Naive B cell (primary cell): Measurements from ENCODE around the gene COG8. TPM values are rescaled to one million over a fixed set of nuclear protein-coding genes. Genes with fewer than 3 reads are reported as not detected.

Experiments
- ATAC-seq, 2 donors: fragments of 150-1000 bp; cut with Tn5 transposase; 2 replicates each; pipeline ENCODE4 v1.10.0; 2021; ENCODE audit warnings: low read depth in 2 of 2, mild to moderate bottlenecking in 2 of 2, moderate library complexity in 2 of 2
- DNase-seq: peaks from one replicate; pipeline ENCODE4 v3.0.0; 2022
- H3K27ac Mint-ChIP-seq, 6 donors: one replicate each; pipeline ENCODE4 v1.8.0; 2020 to 2022; ENCODE audit warnings: mild to moderate bottlenecking in 6 of 6, mixed read lengths in 6 of 6, moderate library complexity in 5 of 6, inconsistent platforms in 2 of 6
- H3K27me3 Mint-ChIP-seq, 3 donors: one replicate each; pipeline ENCODE4 v1.8.0; 2021 to 2022; ENCODE audit warnings: mixed read lengths in 3 of 3, mild to moderate bottlenecking in 1 of 3
- H3K36me3 Mint-ChIP-seq, 2 donors: one replicate each; pipeline ENCODE4 v1.8.0; 2020 to 2022; ENCODE audit warnings: mixed read lengths in 2 of 2, inconsistent platforms in 1 of 2, mild to moderate bottlenecking in 1 of 2
- H3K4me1 Mint-ChIP-seq, 3 donors: one replicate each; pipeline ENCODE4 v1.8.0; 2020 to 2022; ENCODE audit warnings: mixed read lengths in 3 of 3, inconsistent platforms in 1 of 3, mild to moderate bottlenecking in 1 of 3, moderate library complexity in 1 of 3
- H3K4me3 Mint-ChIP-seq, 8 donors: one replicate each; pipeline ENCODE4 v1.8.0; 2020 to 2022; ENCODE audit warnings: mild to moderate bottlenecking in 8 of 8, mixed read lengths in 8 of 8, moderate library complexity in 8 of 8, inconsistent platforms in 2 of 8
- H3K9me3 Mint-ChIP-seq, 7 donors: one replicate each; pipeline ENCODE4 v1.8.0; 2020 to 2022; ENCODE audit warnings: mixed read lengths in 7 of 7, mild to moderate bottlenecking in 5 of 7, inconsistent platforms in 2 of 7, moderate library complexity in 1 of 7
- polyA plus RNA-seq, 6 donors: library from polyadenylated mRNA; unstranded; fragments of 300-500 nt; fragmentation: Illumina TruSeq; gene quantifications; one replicate each; pipeline ENCODE4 v1.2.3, GENCODE V29; 2021; ENCODE audit warnings: low read depth in 6 of 6

COG8 gene
- polyA plus RNA-seq, 6 donors from 2014 or later = 25.4 to 57.1 (median 34.3) TPM

DNA sequence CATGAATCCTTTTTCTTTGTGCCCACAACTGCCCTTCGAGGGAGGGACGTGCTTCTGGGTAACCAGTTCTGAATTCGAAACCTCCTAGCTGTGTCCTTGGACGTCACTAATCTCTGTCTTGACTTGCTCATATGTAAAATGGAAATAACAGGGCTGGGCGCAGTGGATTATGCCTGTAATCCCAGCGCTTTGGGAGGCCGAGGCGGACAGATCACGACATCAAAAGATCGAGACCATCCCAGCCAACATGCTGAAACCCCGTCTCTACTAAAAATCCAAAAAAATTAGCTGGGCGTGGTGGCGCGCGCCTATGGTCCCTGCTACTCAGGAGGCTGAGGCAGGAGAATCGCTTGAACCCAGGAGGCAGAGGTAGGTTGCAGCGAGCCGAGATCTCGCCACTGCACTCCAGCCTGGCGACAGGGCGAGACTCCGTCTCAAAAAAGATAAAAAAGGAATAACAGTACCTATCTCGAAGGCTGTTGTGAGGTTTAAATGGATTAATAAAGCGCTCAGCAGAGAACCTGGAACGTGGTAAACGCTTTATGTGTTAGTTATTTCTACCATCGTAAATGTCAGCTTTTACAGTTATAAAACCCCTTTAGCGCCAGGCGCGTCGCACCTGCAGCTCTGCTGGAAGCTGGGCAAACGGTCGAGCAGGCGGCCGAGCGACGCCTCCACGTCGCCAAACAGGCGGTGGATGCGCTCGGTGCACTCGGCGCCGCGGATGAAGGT is 641 bp downstream of the COG8 start:
- H3K4me3 Mint-ChIP-seq = peak overlapping the region; percentile 93 to 100 (median 100)
- H3K36me3 Mint-ChIP-seq = peaks cover 8 to 10% of the 10 kb centered on the region in 2 donors
- no peaks in the 10 kb centered on the region for H3K9me3 Mint-ChIP-seq
- no peak for DNase-seq
- H3K27me3 Mint-ChIP-seq = no peaks in the 10 kb centered on the region
- ATAC-seq = no peak
- peaks cover 22 to 46% (median 44%) of the 10 kb centered on the region in 3 donors for H3K4me1 Mint-ChIP-seq
- peak overlapping the region; percentile 58 to 98 (median 94) for H3K27ac Mint-ChIP-seq

DNA sequence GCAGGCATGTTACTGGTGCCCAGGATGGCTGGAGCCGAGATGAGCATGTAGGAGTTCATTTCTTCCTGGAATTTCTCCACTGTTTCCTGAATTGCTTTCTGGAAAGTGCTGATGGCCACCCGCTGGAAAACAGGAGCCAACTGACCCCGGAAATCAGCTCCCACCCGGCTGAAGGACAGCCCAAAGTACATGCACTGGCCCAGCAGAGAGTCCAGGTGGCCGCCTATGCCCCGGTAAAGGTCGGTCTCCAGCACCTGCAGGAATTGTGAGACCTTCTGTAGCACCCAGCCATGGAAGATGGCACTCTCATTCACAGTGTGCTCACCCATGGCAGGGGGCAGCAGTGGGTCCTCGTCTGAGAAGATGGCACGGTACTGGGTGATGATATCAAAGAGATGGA is 4.7 kb downstream of the COG8 start:
- H3K27ac Mint-ChIP-seq = peak overlapping the region in 1 of 6 donors; percentile 59
- DNase-seq = no peak
- ATAC-seq = no peak
- no peaks in the 10 kb centered on the region for H3K9me3 Mint-ChIP-seq
- H3K4me1 Mint-ChIP-seq = peaks cover 22 to 41% (median 31%) of the 10 kb centered on the region in 3 donors
- H3K27me3 Mint-ChIP-seq = no peaks in the 10 kb centered on the region
- peak overlapping the region in 2 of 8 donors; percentile 68 to 69 for H3K4me3 Mint-ChIP-seq
- peaks cover 5 to 8% of the 10 kb centered on the region in 2 donors for H3K36me3 Mint-ChIP-seq

DNA sequence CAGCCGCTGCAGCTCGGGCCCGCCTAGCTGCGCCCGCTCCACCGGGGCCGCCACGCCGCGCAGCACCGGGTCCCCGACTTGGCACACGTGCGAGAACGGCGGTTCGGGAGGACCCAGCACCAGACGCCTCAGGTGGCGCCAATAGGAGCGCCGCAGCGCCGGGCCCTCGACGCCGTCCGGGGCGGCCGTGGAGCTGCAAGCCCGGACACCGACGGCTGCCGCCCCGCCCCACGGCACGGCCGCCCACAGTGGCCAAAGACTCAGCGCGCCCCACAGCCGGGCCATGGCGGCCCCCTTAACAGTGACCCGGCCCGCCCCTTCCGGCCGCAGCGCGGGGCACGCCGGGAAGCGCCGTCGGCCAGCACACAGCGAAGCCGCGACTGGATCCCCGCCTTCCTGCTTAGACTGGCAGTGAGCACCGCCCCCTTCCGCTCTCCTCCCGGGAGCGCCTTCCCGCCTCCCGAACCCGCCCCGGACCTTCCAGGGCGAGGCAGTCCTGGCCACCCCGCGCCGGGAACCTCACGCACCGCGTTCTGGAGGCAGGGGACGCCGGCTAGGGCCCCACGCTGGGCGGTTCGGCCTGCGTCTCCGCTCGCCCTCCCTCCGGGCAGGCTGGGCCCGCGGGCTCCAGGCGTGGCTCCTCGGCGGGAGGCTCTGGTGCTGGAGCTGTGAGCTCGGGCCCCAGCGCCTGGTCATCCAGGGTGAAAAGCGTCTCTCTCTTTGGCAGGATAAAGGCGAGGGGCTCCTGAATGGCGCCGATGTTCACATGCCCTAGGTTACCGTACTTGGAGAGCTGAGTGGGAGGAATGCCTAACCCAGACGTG is 8.9 kb downstream of the COG8 start, which contains the start of gene PDF:
Gene PDF, minus strand, starts transcription at position 303 of the 824 bp plus-strand sequence. Its CDS starts 18 bp downstream, at position 285.
- ATAC-seq (peak; percentile 95 to 97), DNase-seq (peak; percentile 79)
- Mint-ChIP-seq H3K27ac (peak within 1 kb of the TSS in 5 of 6 donors; percentile 26 to 82 (median 39)), H3K9me3 (no peaks in the 10 kb centered on the region), H3K27me3 (no peaks in the 10 kb centered on the region), H3K4me1 (peaks cover 19 to 39% (median 21%) of the 10 kb centered on the region in 3 donors), H3K36me3 (peaks cover 0 to under 1% of the 10 kb centered on the region in 2 donors), H3K4me3 (peak within 1 kb of the TSS; percentile 74 to 92 (median 81))

DNA sequence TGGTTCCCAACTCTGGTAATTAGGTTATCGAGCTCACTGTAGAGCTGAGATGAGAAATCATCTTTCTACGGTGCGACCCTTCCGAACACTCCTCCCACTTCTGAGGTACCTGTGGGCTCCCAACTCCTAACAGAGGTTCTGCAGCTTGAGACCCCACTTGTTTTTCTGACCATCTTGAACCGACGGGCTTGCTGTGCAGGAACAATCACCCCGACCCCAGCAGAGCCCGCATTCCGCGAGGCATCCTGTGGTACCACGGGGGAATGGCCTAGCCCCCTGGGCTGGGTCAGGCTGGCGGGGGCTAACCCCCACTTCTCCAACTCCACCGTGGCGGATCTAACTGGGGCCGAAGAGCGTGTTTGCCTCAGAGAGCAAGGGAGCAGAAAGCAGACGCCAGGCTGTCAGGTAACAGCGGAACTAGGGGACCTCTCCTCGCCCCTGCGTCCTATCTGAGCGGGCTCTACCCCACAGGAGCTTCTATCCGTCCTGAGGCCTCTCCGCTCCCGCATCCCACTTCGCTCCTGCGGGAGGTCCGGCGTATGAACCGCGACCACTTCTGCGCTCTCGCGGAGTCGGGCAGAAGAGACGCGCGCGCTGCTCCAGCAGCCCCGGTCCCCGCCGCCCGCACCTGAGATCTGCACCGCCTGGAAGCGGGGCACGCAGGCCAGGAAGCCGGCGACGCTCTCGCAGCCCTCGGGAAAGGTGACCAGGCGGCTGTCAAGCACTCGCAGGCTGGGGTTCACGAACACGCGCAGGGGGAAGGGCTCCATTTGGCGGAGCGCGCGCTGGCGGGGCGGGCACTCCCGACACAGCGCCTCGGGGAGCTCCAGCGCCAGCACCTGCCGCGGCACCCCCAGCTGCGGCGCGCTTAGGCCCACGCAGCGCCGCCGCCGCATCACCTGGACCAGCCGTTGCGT is 9.7 kb downstream of the COG8 start:
- ATAC-seq (peak; percentile 51 to 56), DNase-seq (no peak)
- Mint-ChIP-seq H3K9me3 (no peaks in the 10 kb centered on the region), H3K27ac (peak overlapping the region in 3 of 6 donors; percentile 6 to 75 (median 39)), H3K4me1 (peaks cover 22 to 37% (median 26%) of the 10 kb centered on the region in 3 donors), H3K27me3 (no peaks in the 10 kb centered on the region), H3K4me3 (peak overlapping the region; percentile 66 to 92 (median 80)), H3K36me3 (no peaks in the 10 kb centered on the region)

DNA sequence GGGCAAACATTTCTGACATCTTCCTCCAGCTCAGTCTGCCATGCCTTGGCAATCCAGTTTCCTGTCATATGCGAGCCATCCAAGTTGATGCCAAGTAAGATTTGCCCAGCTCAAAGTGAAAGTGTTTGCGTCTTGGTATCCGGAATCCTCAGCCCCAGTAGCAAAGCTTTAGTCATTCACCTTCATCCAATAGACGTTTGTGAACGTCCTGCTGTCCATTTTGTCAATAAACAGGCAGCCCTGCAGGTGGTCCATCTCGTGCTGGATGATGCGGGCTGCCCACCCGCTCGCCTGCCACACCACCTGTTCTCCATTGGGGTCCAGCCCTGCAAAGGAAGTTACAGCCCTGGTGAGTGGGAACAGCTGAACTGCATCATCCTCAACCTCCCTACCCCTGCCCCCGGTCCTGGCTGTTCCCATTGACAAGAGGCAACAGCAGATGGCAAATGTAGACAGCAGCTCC is 10.5 kb downstream of the COG8 start:
- peak overlapping the region in 2 of 6 donors; percentile 39 to 53 for H3K27ac Mint-ChIP-seq
- peak overlapping the region; percentile 66 to 92 (median 80) for H3K4me3 Mint-ChIP-seq
- no peaks in the 10 kb centered on the region for H3K36me3 Mint-ChIP-seq
- no peak for ATAC-seq
- no peaks in the 10 kb centered on the region for H3K27me3 Mint-ChIP-seq
- no peak for DNase-seq
- no peaks in the 10 kb centered on the region for H3K9me3 Mint-ChIP-seq
- peaks cover 22 to 37% (median 29%) of the 10 kb centered on the region in 3 donors for H3K4me1 Mint-ChIP-seq

DNA sequence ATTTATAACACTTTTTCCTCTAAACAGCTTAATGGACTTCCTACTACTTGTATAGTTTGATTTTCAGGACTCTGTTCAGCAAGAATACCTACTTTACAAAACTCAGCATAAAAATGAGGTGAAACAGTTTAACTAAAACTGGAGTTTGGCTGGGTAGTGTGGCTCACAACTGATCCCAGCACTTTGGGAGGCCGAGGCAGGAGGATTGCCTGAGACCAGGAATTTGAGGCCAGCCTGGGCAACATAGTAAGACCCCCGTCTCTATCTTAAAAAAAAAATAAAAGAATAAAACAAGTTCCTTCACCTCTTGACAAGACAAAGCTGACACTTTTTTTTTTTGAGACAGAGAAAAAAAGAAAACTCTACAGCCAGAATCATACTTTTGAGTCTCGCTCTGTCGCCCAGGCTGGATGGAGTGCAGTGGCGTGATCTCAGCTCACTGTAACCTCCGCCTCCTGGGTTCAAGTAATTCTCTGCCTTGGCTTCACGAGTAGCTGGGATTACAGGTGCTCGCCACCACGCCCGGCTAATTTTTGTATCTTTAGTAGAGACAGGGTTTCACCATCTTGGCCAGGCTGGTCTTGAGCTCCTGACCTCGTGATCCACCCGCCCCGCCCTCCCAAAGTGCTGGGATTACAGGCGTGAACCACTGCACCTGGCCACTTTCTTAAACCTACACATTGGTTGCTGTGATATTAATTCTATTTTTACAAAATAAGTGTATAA is 11.6 kb downstream of the COG8 start:
- Mint-ChIP-seq H3K27me3 (no peaks in the 10 kb centered on the region), H3K9me3 (no peaks in the 10 kb centered on the region), H3K4me3 (peak overlapping the region in 2 of 8 donors; percentile 74 to 90), H3K27ac (peak overlapping the region in 1 of 6 donors; percentile 26), H3K36me3 (no peaks in the 10 kb centered on the region), H3K4me1 (peaks cover 20 to 36% (median 29%) of the 10 kb centered on the region in 3 donors)
- DNase-seq (no peak), ATAC-seq (no peak)

DNA sequence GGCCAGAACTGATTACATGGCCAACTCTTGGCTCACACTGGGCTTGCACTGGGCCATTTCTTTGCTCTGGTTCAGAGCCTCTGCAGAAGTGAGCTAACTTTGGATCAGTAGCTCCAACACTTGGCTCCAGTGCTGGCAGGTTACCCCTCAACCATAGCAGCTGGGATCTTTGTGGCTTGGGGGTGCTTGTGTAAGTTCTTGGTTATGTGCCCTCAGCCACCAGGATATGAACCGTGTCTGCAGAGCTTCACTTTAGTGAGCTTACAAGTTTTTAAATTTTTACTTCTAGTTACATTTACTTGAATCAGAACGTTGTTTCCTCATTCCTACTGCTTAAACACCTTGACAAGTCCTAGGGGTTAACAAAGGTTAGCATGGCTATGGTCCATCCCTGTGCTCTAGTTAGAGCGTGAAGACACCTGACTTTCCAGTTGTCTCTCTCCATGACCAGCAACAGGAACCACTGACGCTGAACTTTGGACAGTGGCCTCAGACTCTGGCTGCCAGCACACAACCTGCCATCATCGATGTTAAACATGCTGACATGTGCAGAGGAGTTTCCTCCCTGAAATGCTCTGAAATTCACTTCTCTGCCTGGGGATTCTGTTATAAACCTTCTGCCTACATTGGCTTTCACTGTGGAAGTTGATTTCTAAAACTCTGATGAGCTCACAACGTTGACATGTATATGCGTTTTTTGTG is 13.0 kb downstream of the COG8 start:
- Mint-ChIP-seq H3K9me3 (no peaks in the 10 kb centered on the region), H3K4me3 (peak overlapping the region in 1 of 8 donors; percentile 62), H3K36me3 (no peaks in the 10 kb centered on the region), H3K4me1 (peaks cover 25 to 39% (median 38%) of the 10 kb centered on the region in 3 donors), H3K27ac (no peak overlapping the region), H3K27me3 (no peaks in the 10 kb centered on the region)
- no peak for ATAC-seq
- no peak for DNase-seq

DNA sequence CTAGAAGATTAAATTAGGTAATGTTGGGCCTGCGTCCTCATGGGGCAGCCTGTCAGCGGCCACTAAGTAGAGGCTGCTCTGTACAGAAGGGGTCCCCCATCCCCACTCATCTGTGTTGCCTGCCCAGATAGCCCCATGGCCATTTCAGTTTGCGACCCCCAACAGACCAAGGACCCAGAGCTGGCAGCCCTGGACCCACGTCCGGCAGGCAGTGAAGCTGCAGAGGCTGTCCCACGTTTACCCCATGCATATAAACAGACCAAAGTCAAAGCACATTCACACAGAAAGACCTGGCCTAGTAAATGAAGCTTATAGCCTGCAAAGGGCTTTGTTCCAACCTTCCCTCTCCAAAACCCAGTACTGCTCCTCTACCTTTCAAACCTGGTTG is 13.6 kb downstream of the COG8 start:
- ATAC-seq = no peak
- no peaks in the 10 kb centered on the region for H3K27me3 Mint-ChIP-seq
- H3K36me3 Mint-ChIP-seq = no peaks in the 10 kb centered on the region

DNA sequence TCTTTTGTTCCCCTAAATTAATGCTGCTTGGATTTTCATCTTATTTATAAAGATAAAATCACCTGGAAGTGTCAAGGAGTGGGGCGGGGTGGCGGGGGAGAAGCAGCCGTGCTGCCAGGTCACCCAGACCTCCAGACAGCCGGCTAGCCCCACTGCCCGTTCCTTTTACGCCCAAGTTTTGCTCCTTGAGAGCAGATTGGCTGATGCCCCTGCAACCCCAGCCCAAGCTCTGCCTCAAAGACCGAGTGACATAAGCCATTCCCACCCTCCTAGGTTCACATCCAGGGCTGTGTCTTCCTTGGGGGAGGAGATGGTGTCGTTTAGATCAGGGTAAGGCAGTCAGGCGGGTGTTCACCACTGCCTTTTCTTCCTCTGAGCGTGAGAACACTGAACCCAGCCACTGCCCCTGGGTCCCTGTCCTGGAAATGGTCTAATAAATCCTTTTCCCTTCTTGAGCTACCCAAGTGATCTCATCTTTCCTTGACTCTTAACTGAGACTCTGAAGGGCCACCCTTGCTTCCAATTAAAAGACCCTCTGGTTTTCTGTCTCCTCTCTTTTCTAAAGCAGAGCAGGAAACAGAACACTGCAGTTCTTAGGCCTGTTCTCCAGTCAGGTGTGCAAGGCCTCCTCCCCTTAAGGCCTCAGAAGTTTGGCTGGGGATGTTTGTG is 14.6 kb downstream of the COG8 start:
- H3K4me3 Mint-ChIP-seq = no peak overlapping the region
- H3K27me3 Mint-ChIP-seq = no peaks in the 10 kb centered on the region
- DNase-seq (no peak), ATAC-seq (no peak)
- peaks cover 22 to 40% (median 37%) of the 10 kb centered on the region in 3 donors for H3K4me1 Mint-ChIP-seq
- H3K27ac Mint-ChIP-seq = peak overlapping the region in 3 of 6 donors; percentile 42 to 88 (median 54)
- peaks cover 0 to 2% of the 10 kb centered on the region in 2 donors for H3K36me3 Mint-ChIP-seq
- H3K9me3 Mint-ChIP-seq = no peaks in the 10 kb centered on the region

More for the DNA sequence above, 13.6 kb downstream of the COG8 start:
- Mint-ChIP-seq H3K9me3 (no peaks in the 10 kb centered on the region), H3K4me1 (peaks cover 23 to 40% (median 39%) of the 10 kb centered on the region in 3 donors), H3K4me3 (no peak overlapping the region), H3K27ac (peak overlapping the region in 2 of 6 donors; percentile 16 to 51)
- DNase-seq = no peak

DNA sequence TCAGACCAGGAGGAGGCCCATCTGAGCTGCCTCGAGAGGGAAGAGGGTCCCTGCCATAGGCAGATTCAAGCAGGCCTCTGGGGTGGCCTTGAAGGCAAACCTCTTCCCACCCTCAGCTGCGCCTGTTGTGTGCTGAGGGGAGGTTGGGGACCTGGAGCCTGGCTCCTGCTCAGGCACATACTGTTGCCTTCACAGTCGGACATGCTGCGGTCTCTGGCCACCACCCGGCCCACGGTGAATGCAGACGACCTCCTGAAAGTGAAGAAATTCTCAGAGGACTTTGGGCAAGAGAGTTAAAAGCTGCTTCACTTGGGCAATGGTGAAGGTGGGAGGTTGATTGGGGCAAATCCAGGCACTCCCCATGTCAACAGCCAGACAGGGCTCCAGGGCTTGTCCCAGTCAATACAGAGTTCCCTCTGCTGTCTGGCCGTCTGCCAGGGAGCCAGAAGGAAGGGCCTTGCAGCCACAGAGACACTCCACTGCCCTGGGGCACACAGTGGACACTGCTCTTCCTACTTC is 15.3 kb downstream of the COG8 start:
- peaks cover 26 to 34% (median 31%) of the 10 kb centered on the region in 3 donors for H3K4me1 Mint-ChIP-seq
- ATAC-seq (no peak), DNase-seq (no peak)
- no peaks in the 10 kb centered on the region for H3K27me3 Mint-ChIP-seq
- no peaks in the 10 kb centered on the region for H3K9me3 Mint-ChIP-seq
- H3K36me3 Mint-ChIP-seq = peaks cover 0 to 8% of the 10 kb centered on the region in 2 donors
- H3K27ac Mint-ChIP-seq = peak overlapping the region in 3 of 6 donors; percentile 42 to 88 (median 54)
- no peak overlapping the region for H3K4me3 Mint-ChIP-seq

DNA sequence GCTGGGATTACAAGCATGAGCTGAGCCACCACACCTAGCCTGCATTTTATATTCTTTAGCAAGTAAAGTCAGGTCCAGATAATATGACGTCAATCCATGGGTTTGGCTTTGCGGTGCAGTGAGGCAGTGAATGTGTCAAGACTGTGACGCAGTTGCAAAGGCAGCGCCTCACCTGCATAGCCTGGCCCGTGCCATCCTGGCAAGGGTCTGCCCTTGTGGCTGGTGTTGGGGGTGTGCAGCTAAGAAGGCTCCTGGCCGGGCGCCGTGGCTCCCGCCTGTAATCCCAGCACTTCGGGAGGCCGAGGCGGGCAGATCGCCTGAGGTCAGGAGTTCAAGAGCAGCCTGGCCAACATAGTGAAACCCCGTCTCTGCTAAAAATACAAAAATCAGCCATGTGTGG is 15.9 kb downstream of the COG8 start:
- H3K36me3 Mint-ChIP-seq = peaks cover 0 to 8% of the 10 kb centered on the region in 2 donors
- ATAC-seq (no peak), DNase-seq (no peak)
- peaks cover 26 to 29% (median 27%) of the 10 kb centered on the region in 3 donors for H3K4me1 Mint-ChIP-seq
- peak overlapping the region in 2 of 6 donors; percentile 49 to 71 for H3K27ac Mint-ChIP-seq
- H3K4me3 Mint-ChIP-seq = no peak overlapping the region
- no peaks in the 10 kb centered on the region for H3K9me3 Mint-ChIP-seq
- H3K27me3 Mint-ChIP-seq = no peaks in the 10 kb centered on the region
